ENCODE measurements around the gene TMCO6. TPM values are rescaled to one million over a fixed set of nuclear protein-coding genes. Genes with fewer than 3 reads are reported as not detected.

The TMCO6 gene
- total and polyA plus RNA-seq, 2 experiments from 2014 or later = 18.7 to 19.9 TPM

DNA sequence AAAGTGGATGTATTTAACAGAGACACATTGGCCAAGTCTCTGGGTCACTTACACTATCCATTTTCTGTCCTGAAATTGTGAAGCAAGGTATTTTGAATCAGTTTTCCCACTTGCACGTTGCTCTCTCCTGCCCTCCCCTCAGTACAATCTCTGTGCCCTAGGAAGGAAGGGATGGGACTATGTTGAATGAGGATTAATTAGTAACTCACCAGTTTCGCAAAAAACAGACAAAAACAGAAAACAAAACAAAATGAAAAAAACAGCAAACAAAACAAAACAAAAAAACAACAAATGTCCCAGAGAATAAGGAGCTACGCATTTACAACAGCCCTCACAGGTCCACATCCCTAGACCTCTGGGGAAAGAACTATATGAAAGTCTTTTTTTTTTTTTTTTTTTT lies 5.1 kb upstream of the TMCO6 start:
- ATAC-seq (no peak), DNase-seq (ENCODE audit: low spot score) (no peak)
- TF ChIP-seq, protein P1, sequence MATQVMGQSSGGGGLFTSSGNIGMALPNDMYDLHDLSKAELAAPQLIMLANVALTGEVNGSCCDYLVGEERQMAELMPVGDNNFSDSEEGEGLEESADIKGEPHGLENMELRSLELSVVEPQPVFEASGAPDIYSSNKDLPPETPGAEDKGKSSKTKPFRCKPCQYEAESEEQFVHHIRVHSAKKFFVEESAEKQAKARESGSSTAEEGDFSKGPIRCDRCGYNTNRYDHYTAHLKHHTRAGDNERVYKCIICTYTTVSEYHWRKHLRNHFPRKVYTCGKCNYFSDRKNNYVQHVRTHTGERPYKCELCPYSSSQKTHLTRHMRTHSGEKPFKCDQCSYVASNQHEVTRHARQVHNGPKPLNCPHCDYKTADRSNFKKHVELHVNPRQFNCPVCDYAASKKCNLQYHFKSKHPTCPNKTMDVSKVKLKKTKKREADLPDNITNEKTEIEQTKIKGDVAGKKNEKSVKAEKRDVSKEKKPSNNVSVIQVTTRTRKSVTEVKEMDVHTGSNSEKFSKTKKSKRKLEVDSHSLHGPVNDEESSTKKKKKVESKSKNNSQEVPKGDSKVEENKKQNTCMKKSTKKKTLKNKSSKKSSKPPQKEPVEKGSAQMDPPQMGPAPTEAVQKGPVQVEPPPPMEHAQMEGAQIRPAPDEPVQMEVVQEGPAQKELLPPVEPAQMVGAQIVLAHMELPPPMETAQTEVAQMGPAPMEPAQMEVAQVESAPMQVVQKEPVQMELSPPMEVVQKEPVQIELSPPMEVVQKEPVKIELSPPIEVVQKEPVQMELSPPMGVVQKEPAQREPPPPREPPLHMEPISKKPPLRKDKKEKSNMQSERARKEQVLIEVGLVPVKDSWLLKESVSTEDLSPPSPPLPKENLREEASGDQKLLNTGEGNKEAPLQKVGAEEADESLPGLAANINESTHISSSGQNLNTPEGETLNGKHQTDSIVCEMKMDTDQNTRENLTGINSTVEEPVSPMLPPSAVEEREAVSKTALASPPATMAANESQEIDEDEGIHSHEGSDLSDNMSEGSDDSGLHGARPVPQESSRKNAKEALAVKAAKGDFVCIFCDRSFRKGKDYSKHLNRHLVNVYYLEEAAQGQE (IDR thresholded peaks at IDR 0.05; ENCODE audit: unreplicated experiment) = no peak
- TF ChIP-seq CREB1 (CRISPR knock-in tag; IDR thresholded peaks at IDR 0.05; ENCODE audit: low read depth) (no peak), ZNF114 (CRISPR knock-in tag; IDR thresholded peaks at IDR 0.05) (no peak), JUNB (IDR thresholded peaks at IDR 0.05; ENCODE audit: unreplicated experiment) (no peak), NANOG (IDR thresholded peaks at IDR 0.05; ENCODE audit: borderline replicate concordance) (no peak), STAT1 (IDR thresholded peaks at IDR 0.05; ENCODE audit: unreplicated experiment) (no peak), EZH2 (IDR thresholded peaks at IDR 0.05; ENCODE audit: low read depth, unreplicated experiment) (no peak)
- TF ChIP-seq, protein P2, sequence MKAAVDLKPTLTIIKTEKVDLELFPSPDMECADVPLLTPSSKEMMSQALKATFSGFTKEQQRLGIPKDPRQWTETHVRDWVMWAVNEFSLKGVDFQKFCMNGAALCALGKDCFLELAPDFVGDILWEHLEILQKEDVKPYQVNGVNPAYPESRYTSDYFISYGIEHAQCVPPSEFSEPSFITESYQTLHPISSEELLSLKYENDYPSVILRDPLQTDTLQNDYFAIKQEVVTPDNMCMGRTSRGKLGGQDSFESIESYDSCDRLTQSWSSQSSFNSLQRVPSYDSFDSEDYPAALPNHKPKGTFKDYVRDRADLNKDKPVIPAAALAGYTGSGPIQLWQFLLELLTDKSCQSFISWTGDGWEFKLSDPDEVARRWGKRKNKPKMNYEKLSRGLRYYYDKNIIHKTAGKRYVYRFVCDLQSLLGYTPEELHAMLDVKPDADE (IDR thresholded peaks at IDR 0.05) = no peak
- TF ChIP-seq, protein P3, sequence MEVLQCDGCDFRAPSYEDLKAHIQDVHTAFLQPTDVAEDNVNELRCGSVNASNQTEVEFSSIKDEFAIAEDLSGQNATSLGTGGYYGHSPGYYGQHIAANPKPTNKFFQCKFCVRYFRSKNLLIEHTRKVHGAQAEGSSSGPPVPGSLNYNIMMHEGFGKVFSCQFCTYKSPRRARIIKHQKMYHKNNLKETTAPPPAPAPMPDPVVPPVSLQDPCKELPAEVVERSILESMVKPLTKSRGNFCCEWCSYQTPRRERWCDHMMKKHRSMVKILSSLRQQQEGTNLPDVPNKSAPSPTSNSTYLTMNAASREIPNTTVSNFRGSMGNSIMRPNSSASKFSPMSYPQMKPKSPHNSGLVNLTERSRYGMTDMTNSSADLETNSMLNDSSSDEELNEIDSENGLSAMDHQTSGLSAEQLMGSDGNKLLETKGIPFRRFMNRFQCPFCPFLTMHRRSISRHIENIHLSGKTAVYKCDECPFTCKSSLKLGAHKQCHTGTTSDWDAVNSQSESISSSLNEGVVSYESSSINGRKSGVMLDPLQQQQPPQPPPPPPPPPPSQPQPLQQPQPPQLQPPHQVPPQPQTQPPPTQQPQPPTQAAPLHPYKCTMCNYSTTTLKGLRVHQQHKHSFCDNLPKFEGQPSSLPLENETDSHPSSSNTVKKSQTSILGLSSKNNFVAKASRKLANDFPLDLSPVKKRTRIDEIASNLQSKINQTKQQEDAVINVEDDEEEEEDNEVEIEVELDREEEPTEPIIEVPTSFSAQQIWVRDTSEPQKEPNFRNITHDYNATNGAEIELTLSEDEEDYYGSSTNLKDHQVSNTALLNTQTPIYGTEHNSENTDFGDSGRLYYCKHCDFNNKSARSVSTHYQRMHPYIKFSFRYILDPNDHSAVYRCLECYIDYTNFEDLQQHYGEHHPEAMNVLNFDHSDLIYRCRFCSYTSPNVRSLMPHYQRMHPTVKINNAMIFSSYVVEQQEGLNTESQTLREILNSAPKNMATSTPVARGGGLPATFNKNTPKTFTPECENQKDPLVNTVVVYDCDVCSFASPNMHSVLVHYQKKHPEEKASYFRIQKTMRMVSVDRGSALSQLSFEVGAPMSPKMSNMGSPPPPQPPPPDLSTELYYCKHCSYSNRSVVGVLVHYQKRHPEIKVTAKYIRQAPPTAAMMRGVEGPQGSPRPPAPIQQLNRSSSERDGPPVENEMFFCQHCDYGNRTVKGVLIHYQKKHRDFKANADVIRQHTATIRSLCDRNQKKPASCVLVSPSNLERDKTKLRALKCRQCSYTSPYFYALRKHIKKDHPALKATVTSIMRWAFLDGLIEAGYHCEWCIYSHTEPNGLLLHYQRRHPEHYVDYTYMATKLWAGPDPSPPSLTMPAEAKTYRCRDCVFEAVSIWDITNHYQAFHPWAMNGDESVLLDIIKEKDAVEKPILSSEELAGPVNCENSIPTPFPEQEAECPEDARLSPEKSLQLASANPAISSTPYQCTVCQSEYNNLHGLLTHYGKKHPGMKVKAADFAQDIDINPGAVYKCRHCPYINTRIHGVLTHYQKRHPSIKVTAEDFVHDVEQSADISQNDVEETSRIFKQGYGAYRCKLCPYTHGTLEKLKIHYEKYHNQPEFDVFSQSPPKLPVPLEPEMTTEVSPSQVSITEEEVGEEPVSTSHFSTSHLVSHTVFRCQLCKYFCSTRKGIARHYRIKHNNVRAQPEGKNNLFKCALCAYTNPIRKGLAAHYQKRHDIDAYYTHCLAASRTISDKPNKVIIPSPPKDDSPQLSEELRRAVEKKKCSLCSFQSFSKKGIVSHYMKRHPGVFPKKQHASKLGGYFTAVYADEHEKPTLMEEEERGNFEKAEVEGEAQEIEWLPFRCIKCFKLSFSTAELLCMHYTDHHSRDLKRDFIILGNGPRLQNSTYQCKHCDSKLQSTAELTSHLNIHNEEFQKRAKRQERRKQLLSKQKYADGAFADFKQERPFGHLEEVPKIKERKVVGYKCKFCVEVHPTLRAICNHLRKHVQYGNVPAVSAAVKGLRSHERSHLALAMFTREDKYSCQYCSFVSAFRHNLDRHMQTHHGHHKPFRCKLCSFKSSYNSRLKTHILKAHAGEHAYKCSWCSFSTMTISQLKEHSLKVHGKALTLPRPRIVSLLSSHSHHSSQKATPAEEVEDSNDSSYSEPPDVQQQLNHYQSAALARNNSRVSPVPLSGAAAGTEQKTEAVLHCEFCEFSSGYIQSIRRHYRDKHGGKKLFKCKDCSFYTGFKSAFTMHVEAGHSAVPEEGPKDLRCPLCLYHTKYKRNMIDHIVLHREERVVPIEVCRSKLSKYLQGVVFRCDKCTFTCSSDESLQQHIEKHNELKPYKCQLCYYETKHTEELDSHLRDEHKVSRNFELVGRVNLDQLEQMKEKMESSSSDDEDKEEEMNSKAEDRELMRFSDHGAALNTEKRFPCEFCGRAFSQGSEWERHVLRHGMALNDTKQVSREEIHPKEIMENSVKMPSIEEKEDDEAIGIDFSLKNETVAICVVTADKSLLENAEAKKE (CRISPR knock-in tag; IDR thresholded peaks at IDR 0.05) = no peak
- TF ChIP-seq, protein P4, sequence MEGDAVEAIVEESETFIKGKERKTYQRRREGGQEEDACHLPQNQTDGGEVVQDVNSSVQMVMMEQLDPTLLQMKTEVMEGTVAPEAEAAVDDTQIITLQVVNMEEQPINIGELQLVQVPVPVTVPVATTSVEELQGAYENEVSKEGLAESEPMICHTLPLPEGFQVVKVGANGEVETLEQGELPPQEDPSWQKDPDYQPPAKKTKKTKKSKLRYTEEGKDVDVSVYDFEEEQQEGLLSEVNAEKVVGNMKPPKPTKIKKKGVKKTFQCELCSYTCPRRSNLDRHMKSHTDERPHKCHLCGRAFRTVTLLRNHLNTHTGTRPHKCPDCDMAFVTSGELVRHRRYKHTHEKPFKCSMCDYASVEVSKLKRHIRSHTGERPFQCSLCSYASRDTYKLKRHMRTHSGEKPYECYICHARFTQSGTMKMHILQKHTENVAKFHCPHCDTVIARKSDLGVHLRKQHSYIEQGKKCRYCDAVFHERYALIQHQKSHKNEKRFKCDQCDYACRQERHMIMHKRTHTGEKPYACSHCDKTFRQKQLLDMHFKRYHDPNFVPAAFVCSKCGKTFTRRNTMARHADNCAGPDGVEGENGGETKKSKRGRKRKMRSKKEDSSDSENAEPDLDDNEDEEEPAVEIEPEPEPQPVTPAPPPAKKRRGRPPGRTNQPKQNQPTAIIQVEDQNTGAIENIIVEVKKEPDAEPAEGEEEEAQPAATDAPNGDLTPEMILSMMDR (conservative IDR thresholded peaks at IDR 0.05; ENCODE audit: low read depth in 2 of 2) = no peak
- Histone ChIP-seq H3K79me2 (replicated peaks; ENCODE audit: insufficient read depth) (no peaks in the 10 kb centered on the region), H3K36me3 (ENCODE audit: insufficient read depth) (no peaks in the 10 kb centered on the region), H3K27me3 (ENCODE audit: insufficient read depth) (peaks cover 39% of the 10 kb centered on the region), H3K9me2 (ENCODE audit: insufficient read depth) (0 out of 2 replicates have a peak, but pooled peaks cover 3% of the 10 kb centered on the region), H3K4me3 (no peak overlapping the region), H3F3A (replicated peaks; ENCODE audit: low read depth) (no peaks in the 10 kb centered on the region), H2AFZ (no peak overlapping the region), H3K4me2 (no peak overlapping the region), H4K20me1 (replicated peaks; ENCODE audit: insufficient read depth) (no peaks in the 10 kb centered on the region), H3K4me1 (ENCODE audit: insufficient read depth) (peaks cover 10% of the 10 kb centered on the region), H3K27ac (ENCODE audit: low read depth) (no peak overlapping the region)
- H3K4me1 Mint-ChIP-seq = peaks cover 9% of the 10 kb centered on the region
- 0 out of 3 replicates have a peak, but pooled peaks cover 3% of the 10 kb centered on the region for H3K36me3 Mint-ChIP-seq (ENCODE audit: low read depth)
- H3K27ac Mint-ChIP-seq = no peak overlapping the region
- H3K4me3 Mint-ChIP-seq = no peak overlapping the region
- peaks cover 26% of the 10 kb centered on the region for H3K9me3 Mint-ChIP-seq
- H3K27me3 Mint-ChIP-seq (ENCODE audit: insufficient read depth, low read depth, poor library complexity) = peaks cover 24% of the 10 kb centered on the region

Measured in GM23338 (cell line).